Head of caudate nucleus (tissue), 42 donors: ENCODE measurements around the gene UBAP1.
"Not testable (repeated sequence)": the region's sequence is repeated elsewhere in the genome, so short reads cannot be mapped to it uniquely, and the experiment has no call there.

ENCODE experiments used
- DNase-seq, 42 donors: peaks; one replicate each; pipeline versions ENCODE4 v3.0.0 to v3.0.0-alpha.2; 2020 to 2021; ENCODE audit warnings: mixed read lengths in 7 of 42
- intact Hi-C: fragments of 100-400 bp; cut with DNase I; formaldehyde crosslinking; loops from one replicate; pipeline ENCODE4 v1.15.0; 2022

The UBAP1 gene

GRCh38 chr9:34252670-34253459 is 74.0 kb downstream of the UBAP1 start:
- intact Hi-C loops, result loop anchor here (5.0 kb wide), 1 partner anchor 71 kb away; no protein-coding TSS in a partner anchor
- peak; percentile 35 to 93 (median 78) for DNase-seq

GRCh38 chr9:34253460-34253837 is 74.6 kb downstream of the UBAP1 start:
- DNase-seq, result peak in 25 of 42 donors; percentile 15 to 66 (median 38)
- intact Hi-C loops, result loop anchor here (5.0 kb wide), 1 partner anchor 71 kb away; no protein-coding TSS in a partner anchor

GRCh38 chr9:34254141-34254913 is 75.5 kb downstream of the UBAP1 start:
- intact Hi-C loops, result loop anchor here (5.0 kb wide), 1 partner anchor 72 kb away; no protein-coding TSS in a partner anchor

GRCh38 chr9:34254966-34255825 is 76.4 kb downstream of the UBAP1 start:
- no peak for DNase-seq
- intact Hi-C loops, result loop anchor here (5.0 kb wide), 1 partner anchor 73 kb away; no protein-coding TSS in a partner anchor

More at GRCh38 chr9:34254141-34254913, 75.5 kb downstream of the UBAP1 start:
- peak in 5 of 42 donors; percentile 6 to 47 (median 24) for DNase-seq

- intact Hi-C loops, result no loop called here
- DNase-seq, result peak in 8 of 42 donors; percentile 15 to 55 (median 26)
Observed at GRCh38 chr9:34256104-34256503, 77.3 kb downstream of the UBAP1 start.

- DNase-seq, result peak in 1 of 42 donors; percentile 30
- intact Hi-C loops, result no loop called here
Observed at GRCh38 chr9:34256987-34257585, 78.2 kb downstream of the UBAP1 start.

- intact Hi-C loops, result no loop called here
Observed at GRCh38 chr9:34259315-34259714, 80.5 kb downstream of the UBAP1 start.

GRCh38 chr9:34262971-34263370 is 84.1 kb downstream of the UBAP1 start:
- no peak for DNase-seq
- intact Hi-C loops, result no loop called here

More at GRCh38 chr9:34259315-34259714, 80.5 kb downstream of the UBAP1 start:
- DNase-seq, result no peak

GRCh38 chr9:34267660-34268059 is 88.8 kb downstream of the UBAP1 start:
- intact Hi-C loops, result no loop called here
- DNase-seq, result no peak

GRCh38 chr9:34271265-34272006 is 92.6 kb downstream of the UBAP1 start:
- no peak for DNase-seq
- intact Hi-C loops, result no loop called here

- DNase-seq, result no peak
- intact Hi-C loops, result no loop called here
Observed at GRCh38 chr9:34272101-34272541, 93.3 kb downstream of the UBAP1 start.

- intact Hi-C loops, DNase-seq: not testable (repeated sequence)
Observed at GRCh38 chr9:34273588-34273987, 94.7 kb downstream of the UBAP1 start.

- no peak for DNase-seq
- intact Hi-C loops, result no loop called here
Observed at GRCh38 chr9:34275811-34276210, 97.0 kb downstream of the UBAP1 start.

- intact Hi-C loops, result no loop called here
- DNase-seq, result no peak
Observed at GRCh38 chr9:34276772-34277171, 97.9 kb downstream of the UBAP1 start.

- peak in 1 of 42 donors; percentile 5 for DNase-seq
- intact Hi-C loops, result no loop called here
Observed at GRCh38 chr9:34279411-34279810, 100.6 kb downstream of the UBAP1 start.

- DNase-seq, result no peak
- intact Hi-C loops, result no loop called here
Observed at GRCh38 chr9:34282096-34282495, 103.3 kb downstream of the UBAP1 start.

- peak in 5 of 42 donors; percentile 7 to 40 (median 11) for DNase-seq
- intact Hi-C loops, result no loop called here
Observed at GRCh38 chr9:34289159-34289558, 110.3 kb downstream of the UBAP1 start.

- intact Hi-C loops, result no loop called here
- DNase-seq, result no peak
Observed at GRCh38 chr9:34291023-34291422, 112.2 kb downstream of the UBAP1 start.
